AG09309 (cell line): ENCODE results near the gene DIP2C.
"Not testable (repeated sequence)": the region's sequence is repeated elsewhere in the genome, so short reads cannot be mapped to it uniquely, and the experiment has no call there.

Experiments used
- DNase-seq: peaks from one replicate; pipeline ENCODE4 v3.0.0-alpha.2; 2010; ENCODE audit warnings: low read depth
- H3K4me3 ChIP-seq: 2 replicates; pipeline ENCODE4 v1.5.1; 2011; ENCODE audit warnings: mild to moderate bottlenecking, low read depth, low read length, moderate library complexity; ENCODE audit not compliant: control insufficient read depth
- TF ChIP-seq, protein P1 (sequence below): IDR thresholded peaks from 2 replicates; pipeline ENCODE4 v1.5.1; 2011; ENCODE audit warnings: mild to moderate bottlenecking, low read depth, low read length, inconsistent platforms; ENCODE audit not compliant: insufficient read depth, control insufficient read depth; ENCODE audit errors: missing control alignments

DIP2C gene

DNA sequence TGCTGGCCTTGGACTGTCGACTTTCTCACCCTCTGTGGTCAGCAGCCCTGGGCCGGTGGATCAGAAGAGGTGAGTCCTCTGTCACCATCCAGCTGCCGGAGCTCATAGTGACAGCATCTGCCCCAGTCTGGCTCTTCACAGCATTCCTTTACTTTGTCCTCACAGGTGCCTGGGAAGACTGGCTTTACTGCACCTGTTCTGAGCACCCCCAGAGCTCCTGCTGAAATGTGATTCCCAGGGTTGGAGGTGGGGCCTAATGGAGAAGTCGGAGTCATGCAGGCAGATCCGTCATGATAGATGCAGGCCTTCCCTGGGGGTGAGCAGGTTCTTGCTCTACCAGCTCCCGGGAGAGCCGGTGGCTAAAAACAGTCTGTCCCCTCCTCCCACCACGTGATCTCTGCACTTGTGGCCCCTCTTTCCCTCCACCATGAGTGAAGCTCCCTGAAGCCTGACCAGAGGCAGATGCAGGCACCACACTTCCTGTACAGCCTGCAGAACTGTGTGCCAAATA is 382.7 kb downstream of the DIP2C start:
- TF ChIP-seq, protein P1, sequence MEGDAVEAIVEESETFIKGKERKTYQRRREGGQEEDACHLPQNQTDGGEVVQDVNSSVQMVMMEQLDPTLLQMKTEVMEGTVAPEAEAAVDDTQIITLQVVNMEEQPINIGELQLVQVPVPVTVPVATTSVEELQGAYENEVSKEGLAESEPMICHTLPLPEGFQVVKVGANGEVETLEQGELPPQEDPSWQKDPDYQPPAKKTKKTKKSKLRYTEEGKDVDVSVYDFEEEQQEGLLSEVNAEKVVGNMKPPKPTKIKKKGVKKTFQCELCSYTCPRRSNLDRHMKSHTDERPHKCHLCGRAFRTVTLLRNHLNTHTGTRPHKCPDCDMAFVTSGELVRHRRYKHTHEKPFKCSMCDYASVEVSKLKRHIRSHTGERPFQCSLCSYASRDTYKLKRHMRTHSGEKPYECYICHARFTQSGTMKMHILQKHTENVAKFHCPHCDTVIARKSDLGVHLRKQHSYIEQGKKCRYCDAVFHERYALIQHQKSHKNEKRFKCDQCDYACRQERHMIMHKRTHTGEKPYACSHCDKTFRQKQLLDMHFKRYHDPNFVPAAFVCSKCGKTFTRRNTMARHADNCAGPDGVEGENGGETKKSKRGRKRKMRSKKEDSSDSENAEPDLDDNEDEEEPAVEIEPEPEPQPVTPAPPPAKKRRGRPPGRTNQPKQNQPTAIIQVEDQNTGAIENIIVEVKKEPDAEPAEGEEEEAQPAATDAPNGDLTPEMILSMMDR = no peak
- no peak overlapping the region for H3K4me3 ChIP-seq
- no peak for DNase-seq

DNA sequence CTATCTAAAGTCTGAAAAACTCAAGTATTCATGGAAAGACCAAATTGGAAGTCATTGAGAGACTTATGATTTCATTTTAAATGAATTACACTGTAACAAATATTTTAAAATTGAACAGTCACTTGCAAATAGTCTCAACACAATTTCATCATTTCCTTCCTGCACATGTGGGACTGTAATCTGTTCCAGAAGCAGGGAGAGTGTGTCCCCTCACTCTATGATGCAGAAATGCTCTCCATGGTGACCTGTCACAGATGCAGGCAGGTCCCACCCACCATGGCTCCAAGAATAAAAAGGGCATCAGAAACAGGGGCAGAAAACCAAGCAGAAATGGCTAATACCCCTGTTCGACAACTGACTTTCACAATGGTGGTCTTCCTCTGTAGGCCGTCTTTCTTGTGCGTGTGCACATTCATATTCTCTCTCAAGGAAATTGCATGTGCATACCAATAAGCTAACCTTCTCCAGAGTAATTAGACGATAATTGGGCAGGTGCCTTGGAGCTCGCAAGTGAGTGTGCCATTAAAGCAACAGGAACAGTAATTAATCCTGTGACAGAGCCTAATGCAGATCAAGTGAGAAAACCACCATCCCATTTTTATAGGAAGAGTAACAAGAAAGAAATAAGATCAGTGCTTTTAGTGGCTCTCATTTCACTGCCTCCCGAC is 383.3 kb downstream of the DIP2C start:
- DNase-seq = no peak
- TF ChIP-seq, protein P1 = no peak
- no peak overlapping the region for H3K4me3 ChIP-seq

DNA sequence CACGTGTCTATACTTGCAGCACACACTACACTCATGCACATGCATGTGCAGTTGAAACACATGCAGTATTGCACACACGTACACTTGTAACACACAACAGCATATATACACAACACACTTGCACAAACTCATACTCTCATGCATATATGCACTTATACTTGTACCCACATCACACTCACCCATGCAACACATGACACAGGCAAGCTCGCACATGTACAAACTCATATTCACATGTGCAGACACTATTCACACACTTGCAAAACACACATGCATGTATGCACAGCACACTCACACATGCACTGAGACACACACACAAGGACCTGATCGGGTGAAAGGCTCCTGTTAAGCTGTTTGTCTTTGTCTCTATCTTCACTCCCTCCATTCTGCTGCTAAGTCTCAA is 384.4 kb downstream of the DIP2C start:
- TF ChIP-seq, protein P1 = no peak
- DNase-seq = no peak

DNA sequence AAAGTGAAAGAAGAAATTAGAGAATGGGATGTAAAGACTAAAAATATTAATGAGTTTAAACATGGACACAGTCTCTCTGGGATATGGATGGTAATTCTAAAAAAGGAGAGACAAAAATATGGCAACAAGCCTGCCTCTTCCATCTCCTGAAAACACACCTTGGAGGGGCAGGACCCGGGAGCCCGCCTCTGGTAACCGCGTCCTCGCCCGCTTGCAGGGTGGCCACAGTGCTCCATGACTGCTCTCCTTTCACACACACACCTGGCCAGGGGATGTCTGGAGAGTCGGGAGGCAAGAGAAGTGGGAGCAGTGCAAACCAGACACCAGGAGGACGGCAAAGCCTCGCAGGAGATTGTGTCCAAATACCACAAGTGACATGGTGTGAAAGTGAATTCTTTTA is 387.9 kb downstream of the DIP2C start:
- TF ChIP-seq, protein P1 = no peak
- H3K4me3 ChIP-seq = no peak overlapping the region
- DNase-seq = no peak

More for the DNA sequence above, 384.4 kb downstream of the DIP2C start:
- H3K4me3 ChIP-seq = no peak overlapping the region

DNA sequence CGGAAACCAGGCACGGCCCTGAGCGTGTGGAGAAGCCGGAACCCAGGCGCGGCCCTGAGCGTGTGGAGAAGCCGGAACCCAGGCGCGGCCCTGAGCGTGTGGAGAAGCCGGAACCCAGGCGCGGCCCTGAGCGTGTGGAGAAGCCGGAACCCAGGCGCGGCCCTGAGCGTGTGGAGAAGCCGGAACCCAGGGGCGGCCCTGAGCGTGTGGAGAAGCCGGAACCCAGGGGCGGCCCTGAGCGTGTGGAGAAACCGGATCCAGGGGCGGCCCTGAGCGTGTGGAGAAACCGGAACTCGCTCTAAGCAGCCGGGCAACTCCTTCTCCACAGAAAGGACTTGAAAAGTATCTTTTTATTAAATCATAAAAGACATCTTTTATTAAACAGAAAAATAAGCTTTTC is 388.9 kb downstream of the DIP2C start:
- not testable (repeated sequence) for H3K4me3 ChIP-seq

DNA sequence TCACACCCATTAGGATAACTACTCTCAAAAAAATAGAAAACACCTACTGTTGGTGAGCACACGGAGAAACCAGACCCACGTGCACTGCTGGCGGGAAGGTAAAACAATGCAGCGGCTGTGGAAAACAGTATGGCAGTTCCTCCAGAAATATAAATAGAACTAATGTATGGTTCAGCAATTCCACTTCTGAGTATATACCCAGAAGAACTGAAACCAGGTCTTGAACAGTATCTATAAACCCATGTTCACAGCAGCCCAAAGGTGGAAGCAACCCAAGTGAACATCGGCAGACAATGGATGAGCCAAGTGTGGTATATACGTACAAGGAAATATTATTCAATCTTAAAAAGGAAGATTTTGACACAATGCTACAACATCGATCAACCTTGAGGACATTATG is 389.5 kb downstream of the DIP2C start:
- no peak for DNase-seq
- TF ChIP-seq, protein P1 = no peak
- H3K4me3 ChIP-seq = no peak overlapping the region

More for the DNA sequence above, 388.9 kb downstream of the DIP2C start:
- DNase-seq = not testable (repeated sequence)

DNA sequence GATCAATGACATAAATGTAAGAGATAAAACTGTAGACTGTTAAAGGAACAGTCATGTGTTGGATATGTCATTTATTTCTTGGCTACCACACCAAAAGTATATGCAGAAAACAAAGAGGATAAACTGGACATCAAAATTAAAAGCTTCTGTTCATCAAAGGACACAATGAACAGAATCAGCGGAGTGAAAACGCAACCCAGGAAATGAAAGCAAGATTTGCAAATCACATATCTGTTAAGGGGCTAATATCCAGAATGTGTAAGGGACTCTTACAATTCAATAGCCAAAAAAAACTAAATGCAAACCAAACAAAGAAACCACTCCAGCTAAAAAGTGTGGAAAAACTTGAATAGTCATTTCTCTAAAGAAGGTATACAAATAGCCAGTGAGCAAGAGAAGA is 390.0 kb downstream of the DIP2C start:
- DNase-seq = no peak
- TF ChIP-seq, protein P1 = no peak
- H3K4me3 ChIP-seq = no peak overlapping the region
